Measurements from ENCODE around the gene KRAS.

DNA sequence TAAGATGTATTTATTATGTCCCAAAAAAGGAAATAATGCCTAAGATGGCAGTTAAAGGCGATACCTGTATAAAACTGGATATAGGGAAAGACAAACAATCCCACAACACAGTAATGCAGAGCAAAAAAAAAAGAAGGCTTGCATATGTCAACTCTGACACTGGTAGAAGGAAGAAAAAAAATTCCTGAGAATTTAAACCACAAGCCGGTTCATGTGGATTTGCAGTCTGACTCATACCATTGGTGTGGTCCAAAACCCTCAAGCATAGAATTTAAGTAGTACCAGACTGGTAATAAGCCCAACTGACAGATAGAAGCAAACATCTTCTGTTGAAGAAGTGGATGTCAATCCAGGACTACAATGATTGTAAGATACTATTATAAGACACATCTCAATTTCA, 62.9 kb downstream of the KRAS start:
- TF ChIP-seq CTCF (IDR thresholded peaks at IDR 0.05; ENCODE audit: insufficient read depth, low read length, poor library complexity, severe bottlenecking) = no peak
- TF ChIP-seq EZH2phosphoT487 (conservative IDR thresholded peaks at IDR 0.05; ENCODE audit: low read length) = no peak

Measured in SU-DHL-6 (cell line).